Hepatocyte (in vitro differentiated cells): ENCODE data around the gene BCL3. TPM values are rescaled to one million over a fixed set of nuclear protein-coding genes. Genes with fewer than 3 reads are reported as not detected.

Source experiments
- DNase-seq: peaks from one replicate; pipeline ENCODE4 v3.0.0-alpha.2; 2016; ENCODE audit warnings: low spot score
- H2AFZ ChIP-seq: fragments of 200-600 bp; sonication (generic); 2 replicates; pipeline ENCODE4 v1.6.0; 2016; ENCODE audit warnings: antibody characterized with exemption, mild to moderate bottlenecking
- H3K27ac ChIP-seq: fragments of 200-600 bp; sonication (generic); 2 replicates; pipeline ENCODE4 v1.5.1; 2016; ENCODE audit warnings: mild to moderate bottlenecking
- H3K27me3 ChIP-seq: fragments of 200-600 bp; sonication (generic); 2 replicates; pipeline ENCODE4 v1.6.1; 2016
- H3K36me3 ChIP-seq: fragments of 200-600 bp; sonication (generic); replicated peaks from 2 replicates; pipeline ENCODE4 v1.5.1; 2016; ENCODE audit warnings: low read depth; ENCODE audit not compliant: insufficient read depth
- H3K4me1 ChIP-seq: fragments of 200-600 bp; sonication (generic); 2 replicates; pipeline ENCODE4 v1.5.1; 2016; ENCODE audit warnings: mild to moderate bottlenecking, moderate library complexity; ENCODE audit not compliant: insufficient read depth
- H3K4me2 ChIP-seq: fragments of 200-600 bp; sonication (generic); 2 replicates; pipeline ENCODE4 v1.6.0; 2016
- H3K4me3 ChIP-seq: fragments of 200-600 bp; sonication (generic); 2 replicates; pipeline ENCODE4 v1.5.1; 2016; ENCODE audit warnings: mild to moderate bottlenecking
- H3K79me2 ChIP-seq: fragments of 200-600 bp; sonication (generic); 2 replicates; pipeline ENCODE4 v1.6.0; 2017; ENCODE audit warnings: mild to moderate bottlenecking
- H3K9me2 ChIP-seq: fragments of 200-600 bp; sonication (generic); replicated peaks from 2 replicates; pipeline ENCODE4 v1.6.0; 2017; ENCODE audit warnings: mild to moderate bottlenecking; ENCODE audit not compliant: insufficient read depth
- H3K9me3 ChIP-seq: fragments of 200-600 bp; sonication (generic); 2 replicates; pipeline ENCODE4 v1.5.1; 2016; ENCODE audit warnings: low read depth, mild to moderate bottlenecking
- H4K20me1 ChIP-seq: fragments of 200-600 bp; sonication (generic); 2 replicates; pipeline ENCODE4 v1.6.0; 2016; ENCODE audit warnings: mild to moderate bottlenecking; ENCODE audit not compliant: insufficient read depth, poor library complexity, severe bottlenecking
- EZH2 ChIP-seq: fragments of 200-600 bp; sonication (generic); IDR thresholded peaks from 2 replicates; pipeline ENCODE4 v1.6.1; 2016; ENCODE audit warnings: antibody characterized with exemption, mild to moderate bottlenecking, borderline replicate concordance
- EZH2phosphoT487 ChIP-seq: fragments of 200-600 bp; sonication (generic); IDR thresholded peaks from one replicate; pipeline ENCODE4 v1.6.1; 2018; ENCODE audit warnings: antibody characterized with exemption, mild to moderate bottlenecking, low read depth, moderate library complexity; ENCODE audit not compliant: unreplicated experiment, severe bottlenecking
- WGBS: methylation state at CpG from one replicate; pipeline ENCODE4 v1.1.6; 2016; ENCODE audit warnings: low lambda C conversion rate; ENCODE audit errors: missing lambda C conversion rate; 5-methylcytosine and 5-hydroxymethylcytosine counted together
- polyA plus RNA-seq: library from polyadenylated mRNA; unstranded; fragments of >200 nt; fragmentation: Nextera tagmentation; extraction: Ambion mirVana; gene quantifications from 2 replicates; pipeline ENCODE4 v1.2.1, GENCODE V29; 2016
- total RNA-seq: library from RNA; depleted of rRNA; stranded (reverse); fragments of >200 nt; gene quantifications from 2 replicates; pipeline ENCODE4 v1.2.3, GENCODE V29; 2014
- TF ChIP-seq, protein P1 (sequence below): fragments of 200-600 bp; sonication (generic); IDR thresholded peaks from 2 replicates; pipeline ENCODE4 v1.5.1; 2016; ENCODE audit warnings: antibody characterized with exemption, mild to moderate bottlenecking; ENCODE audit not compliant: poor library complexity

Gene BCL3
- total and polyA plus RNA-seq, 2 experiments from 2014 or later = 6.3 to 45.7 TPM

DNA sequence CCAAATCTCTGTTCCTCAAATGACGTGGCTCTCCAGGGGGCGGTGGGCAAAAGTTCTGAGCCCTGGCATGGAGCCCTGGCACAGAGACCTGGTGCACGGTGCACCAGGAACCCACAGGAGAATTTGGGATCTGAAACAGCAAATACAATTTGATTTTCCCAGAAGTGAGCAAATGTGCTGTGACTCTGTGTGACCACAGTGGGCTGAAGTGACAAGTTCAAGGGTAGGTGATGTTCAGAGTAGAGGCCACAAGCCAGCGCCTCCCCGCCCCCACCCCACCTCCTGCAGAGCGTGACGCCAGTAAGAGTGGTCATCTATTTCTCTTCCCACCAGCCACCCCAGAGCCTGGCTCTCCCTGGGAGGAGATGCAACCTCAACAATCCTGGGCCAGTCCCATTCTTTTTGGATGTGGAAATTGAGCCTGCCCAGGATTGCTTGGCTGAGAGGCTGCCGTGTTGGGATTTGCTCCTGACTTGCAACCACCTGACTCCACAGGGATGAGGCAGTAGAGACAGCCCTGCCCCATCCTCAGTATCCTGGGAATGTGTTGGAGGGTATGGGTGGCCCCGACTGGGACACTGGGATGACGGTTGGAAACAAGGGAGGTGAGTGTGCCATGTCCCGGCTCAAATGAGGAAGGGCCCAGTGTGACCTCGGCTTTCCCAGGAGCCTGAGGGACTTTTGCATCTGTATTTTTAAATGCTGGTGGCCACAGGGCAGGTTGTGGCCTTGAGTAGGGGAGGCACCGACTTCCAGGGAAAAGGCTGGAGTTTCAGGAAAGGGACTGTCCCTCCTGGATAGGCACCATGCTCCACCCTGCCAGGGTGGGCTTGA lies 11.1 kb upstream of the BCL3 start:
- Histone ChIP-seq H3K79me2 (no peaks in the 10 kb centered on the region), H3K4me2 (no peak overlapping the region), H4K20me1 (no peaks in the 10 kb centered on the region), H3K9me2 (no peaks in the 10 kb centered on the region), H3K36me3 (no peaks in the 10 kb centered on the region), H3K9me3 (no peaks in the 10 kb centered on the region), H3K4me3 (no peak overlapping the region), H3K27me3 (no peaks in the 10 kb centered on the region), H3K27ac (no peak overlapping the region), H2AFZ (no peak overlapping the region), H3K4me1 (peaks cover 28% of the 10 kb centered on the region)
- TF ChIP-seq, protein P1, sequence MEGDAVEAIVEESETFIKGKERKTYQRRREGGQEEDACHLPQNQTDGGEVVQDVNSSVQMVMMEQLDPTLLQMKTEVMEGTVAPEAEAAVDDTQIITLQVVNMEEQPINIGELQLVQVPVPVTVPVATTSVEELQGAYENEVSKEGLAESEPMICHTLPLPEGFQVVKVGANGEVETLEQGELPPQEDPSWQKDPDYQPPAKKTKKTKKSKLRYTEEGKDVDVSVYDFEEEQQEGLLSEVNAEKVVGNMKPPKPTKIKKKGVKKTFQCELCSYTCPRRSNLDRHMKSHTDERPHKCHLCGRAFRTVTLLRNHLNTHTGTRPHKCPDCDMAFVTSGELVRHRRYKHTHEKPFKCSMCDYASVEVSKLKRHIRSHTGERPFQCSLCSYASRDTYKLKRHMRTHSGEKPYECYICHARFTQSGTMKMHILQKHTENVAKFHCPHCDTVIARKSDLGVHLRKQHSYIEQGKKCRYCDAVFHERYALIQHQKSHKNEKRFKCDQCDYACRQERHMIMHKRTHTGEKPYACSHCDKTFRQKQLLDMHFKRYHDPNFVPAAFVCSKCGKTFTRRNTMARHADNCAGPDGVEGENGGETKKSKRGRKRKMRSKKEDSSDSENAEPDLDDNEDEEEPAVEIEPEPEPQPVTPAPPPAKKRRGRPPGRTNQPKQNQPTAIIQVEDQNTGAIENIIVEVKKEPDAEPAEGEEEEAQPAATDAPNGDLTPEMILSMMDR = no peak
- TF ChIP-seq EZH2 = no peak
- TF ChIP-seq EZH2phosphoT487 = no peak
- DNase-seq = no peak
- 78% methylated on average over 12 of the region's 13 CpGs for WGBS

DNA sequence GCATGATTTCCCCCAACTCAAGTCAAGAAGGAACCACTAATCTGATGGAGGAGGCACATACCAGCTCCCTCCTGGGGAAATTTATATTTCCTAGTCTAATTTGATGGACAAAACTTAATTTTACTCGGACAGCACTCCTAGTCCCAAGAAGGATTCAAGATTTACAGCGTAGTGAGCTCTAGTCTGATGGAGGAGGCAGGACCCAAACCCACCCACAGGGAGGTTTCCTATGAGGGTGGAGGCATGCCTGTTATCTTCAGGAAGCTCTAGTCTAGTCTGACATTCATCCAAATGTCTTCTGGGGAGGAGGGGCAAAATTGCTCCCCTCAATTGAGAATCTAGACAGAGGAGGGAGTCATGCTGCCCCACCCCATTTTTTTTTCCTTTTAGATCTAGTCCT lies 10.4 kb upstream of the BCL3 start:
- Histone ChIP-seq H3K36me3 (no peaks in the 10 kb centered on the region), H3K27ac (no peak overlapping the region), H3K27me3 (no peaks in the 10 kb centered on the region), H3K79me2 (no peaks in the 10 kb centered on the region), H3K4me1 (peaks cover 34% of the 10 kb centered on the region), H4K20me1 (no peaks in the 10 kb centered on the region), H3K4me3 (no peak overlapping the region), H3K4me2 (no peak overlapping the region), H3K9me3 (no peaks in the 10 kb centered on the region), H3K9me2 (no peaks in the 10 kb centered on the region), H2AFZ (no peak overlapping the region)
- TF ChIP-seq, protein P1 = no peak
- TF ChIP-seq EZH2 (no peak), EZH2phosphoT487 (no peak)
- DNase-seq = no peak
- 100% methylated on average over 2 of the region's 2 CpGs for WGBS

DNA sequence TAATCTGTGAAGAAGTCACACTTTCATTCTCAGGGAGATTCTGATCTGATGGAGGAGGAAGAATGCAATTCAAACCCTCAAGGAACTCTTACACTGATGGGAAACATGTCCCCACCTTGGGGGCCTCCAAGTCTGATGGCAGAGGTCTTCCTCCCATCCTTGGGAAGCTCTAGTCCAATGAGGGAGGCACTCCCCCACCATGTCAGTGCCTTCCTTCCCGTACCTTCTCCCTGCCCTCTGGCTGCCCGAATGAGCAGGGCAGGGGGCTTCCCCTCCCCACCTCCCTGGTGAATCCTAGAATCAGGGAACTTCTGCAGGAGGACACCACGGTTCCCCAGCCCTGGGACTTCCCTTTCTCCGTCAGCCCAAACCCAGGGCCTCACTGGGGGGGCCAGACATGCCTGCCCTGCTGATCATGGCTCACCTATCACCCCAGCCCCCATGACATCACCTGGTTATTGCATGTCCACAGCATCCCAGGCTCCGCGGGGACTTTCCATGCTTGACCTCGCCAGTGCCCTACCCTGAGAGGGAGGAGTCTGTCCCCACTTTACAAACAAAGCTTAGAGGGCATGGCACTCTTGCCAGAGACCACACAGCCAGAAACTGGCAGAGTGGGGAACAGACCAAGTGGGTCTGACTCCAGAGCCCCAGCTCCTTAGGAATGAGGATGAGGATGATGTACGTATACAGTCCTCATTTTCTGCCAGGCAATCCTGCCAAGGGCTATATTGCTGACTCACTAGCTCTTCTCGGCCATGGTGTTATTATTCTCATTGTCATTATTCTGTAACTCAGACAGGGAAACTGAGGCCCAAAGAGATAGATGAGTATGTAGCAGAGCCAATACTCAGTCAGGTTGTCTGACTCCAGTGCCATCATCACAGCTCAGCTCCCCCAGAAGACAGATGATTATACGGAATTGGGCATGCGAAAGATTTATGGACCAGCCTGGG lies 9.6 kb upstream of the BCL3 start:
- Histone ChIP-seq H3K9me3 (no peaks in the 10 kb centered on the region), H3K36me3 (no peaks in the 10 kb centered on the region), H4K20me1 (no peaks in the 10 kb centered on the region), H2AFZ (no peak overlapping the region), H3K27me3 (no peaks in the 10 kb centered on the region), H3K27ac (no peak overlapping the region), H3K4me3 (no peak overlapping the region), H3K4me2 (no peak overlapping the region), H3K4me1 (peaks cover 38% of the 10 kb centered on the region), H3K79me2 (no peaks in the 10 kb centered on the region), H3K9me2 (no peaks in the 10 kb centered on the region)
- TF ChIP-seq EZH2 (no peak), EZH2phosphoT487 (no peak)
- TF ChIP-seq, protein P1 = no peak
- 76% methylated on average over 11 of the region's 11 CpGs for WGBS
- peak; percentile 69 for DNase-seq
